Stimulated activated naive CD8-positive, alpha-beta T cell treated with anti-CD3 and anti-CD28 coated beads, Interleukin-15, amount 100 ng/mL, for 72 hours (primary cell): ENCODE data around the gene TEX50.
"Not testable (repeated sequence)": the region's sequence is repeated elsewhere in the genome, so short reads cannot be mapped to it uniquely, and the experiment has no call there.

Source experiments
- ATAC-seq: fragments of 150-1000 bp; cut with Tn5 transposase; 2 replicates; pipeline ENCODE4 v1.10.0; 2021; ENCODE audit warnings: mild to moderate bottlenecking, moderate library complexity
- DNase-seq, 2 donors: peaks; one replicate each; pipeline ENCODE4 v3.0.0; 2021 to 2022
- H3K27ac Mint-ChIP-seq, 2 donors: one replicate each; pipeline ENCODE4 v1.8.0; 2022; ENCODE audit warnings: mild to moderate bottlenecking in 2 of 2, mixed read lengths in 2 of 2, moderate library complexity in 2 of 2
- H3K27me3 Mint-ChIP-seq: one replicate; pipeline ENCODE4 v1.8.0; 2022; ENCODE audit warnings: mixed read lengths
- H3K4me1 Mint-ChIP-seq: one replicate; pipeline ENCODE4 v1.8.0; 2022; ENCODE audit warnings: mild to moderate bottlenecking, mixed read lengths
- H3K4me3 Mint-ChIP-seq, 2 donors: one replicate each; pipeline ENCODE4 v1.8.0; 2022; ENCODE audit warnings: mild to moderate bottlenecking in 2 of 2, mixed read lengths in 2 of 2, moderate library complexity in 1 of 2
- H3K9me3 Mint-ChIP-seq, 2 donors: one replicate each; pipeline ENCODE4 v1.8.0; 2022; ENCODE audit warnings: mixed read lengths in 2 of 2

Gene TEX50

GRCh38 chr1:173635116-173635515 lies at the start of gene TEX50:
TSS of gene TEX50 (plus strand) at chr1:173635338. CDS start at chr1:173635522, 184 bp downstream.
- Mint-ChIP-seq H3K27me3 (no peaks in the 10 kb centered on the region), H3K9me3 (peaks cover 17 to 26% of the 10 kb centered on the region in 2 donors), H3K27ac (no peak within 1 kb of the TSS), H3K4me1 (no peaks in the 10 kb centered on the region), H3K4me3 (no peak within 1 kb of the TSS)
- DNase-seq = no peak
- no peak for ATAC-seq

DNA sequence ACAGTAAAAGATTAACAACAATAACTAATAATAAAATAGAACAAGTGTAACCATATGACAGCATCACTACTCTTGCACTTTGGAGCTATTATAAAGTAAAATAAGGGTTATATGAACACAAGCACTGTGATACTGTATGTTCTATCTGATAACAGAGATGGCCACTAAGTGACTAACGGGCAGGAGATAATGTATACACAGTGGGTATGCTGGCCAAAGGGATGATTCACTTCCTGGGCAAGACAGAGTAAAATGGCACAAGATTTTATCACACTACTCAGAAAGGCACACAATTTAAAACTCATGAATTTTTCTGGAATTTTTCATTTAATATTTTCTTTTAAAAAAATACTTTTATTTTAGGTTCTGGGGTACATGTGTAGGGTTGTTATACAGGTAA lies 44.6 kb upstream of the TEX50 start:
- H3K27ac Mint-ChIP-seq = no peak overlapping the region
- H3K4me1 Mint-ChIP-seq = no peaks in the 10 kb centered on the region
- H3K4me3 Mint-ChIP-seq = no peak overlapping the region
- ATAC-seq = no peak
- H3K27me3 Mint-ChIP-seq = no peaks in the 10 kb centered on the region
- no peak for DNase-seq
- no peaks in the 10 kb centered on the region for H3K9me3 Mint-ChIP-seq

GRCh38 chr1:173591138-173591537 lies 44.0 kb upstream of the TEX50 start:
- H3K27me3 Mint-ChIP-seq, DNase-seq, ATAC-seq, H3K4me1 Mint-ChIP-seq, H3K27ac Mint-ChIP-seq, H3K9me3 Mint-ChIP-seq, H3K4me3 Mint-ChIP-seq: not testable (repeated sequence)

DNA sequence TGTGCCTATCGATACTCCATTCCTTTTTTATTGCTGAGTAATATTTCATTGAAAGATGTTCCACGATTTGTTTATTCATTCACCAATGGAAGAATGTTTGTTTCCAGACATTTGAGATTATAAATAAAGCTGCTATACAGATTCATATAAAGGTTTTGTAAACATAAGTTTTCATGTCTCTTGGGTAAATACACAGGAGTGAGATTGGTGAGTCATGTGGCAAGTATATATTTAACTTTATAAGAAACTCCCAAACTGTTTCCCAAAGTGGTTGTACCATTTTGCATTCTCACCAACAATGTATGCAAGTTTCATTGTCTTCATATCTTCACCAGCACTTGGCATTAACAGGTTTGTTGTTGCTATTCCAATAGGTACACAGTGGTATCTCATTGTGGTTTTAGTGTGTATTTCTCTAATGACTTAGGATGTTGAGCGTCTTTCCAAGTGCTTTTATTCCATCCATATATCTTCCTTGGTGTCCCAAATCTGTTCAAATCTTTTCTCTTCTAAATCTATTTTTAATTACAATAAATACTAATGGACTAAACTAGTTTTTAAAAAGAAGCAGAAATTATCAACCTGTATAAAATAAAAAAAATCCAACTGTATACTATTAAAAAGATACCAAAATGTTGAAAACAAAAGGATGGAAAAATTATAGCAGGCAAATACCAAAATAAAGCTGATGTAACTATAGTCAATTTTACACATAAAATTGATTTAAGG lies 38.9 kb upstream of the TEX50 start:
- Mint-ChIP-seq H3K4me1 (no peaks in the 10 kb centered on the region), H3K27me3 (no peaks in the 10 kb centered on the region), H3K9me3 (no peaks in the 10 kb centered on the region), H3K27ac (no peak overlapping the region), H3K4me3 (no peak overlapping the region)
- DNase-seq = no peak
- ATAC-seq = no peak

GRCh38 chr1:173601588-173601987 lies 33.5 kb upstream of the TEX50 start:
- DNase-seq (no peak), ATAC-seq (no peak)
- no peaks in the 10 kb centered on the region for H3K4me1 Mint-ChIP-seq
- H3K9me3 Mint-ChIP-seq = no peaks in the 10 kb centered on the region
- H3K27ac Mint-ChIP-seq = no peak overlapping the region
- no peak overlapping the region for H3K4me3 Mint-ChIP-seq
- H3K27me3 Mint-ChIP-seq = no peaks in the 10 kb centered on the region

DNA sequence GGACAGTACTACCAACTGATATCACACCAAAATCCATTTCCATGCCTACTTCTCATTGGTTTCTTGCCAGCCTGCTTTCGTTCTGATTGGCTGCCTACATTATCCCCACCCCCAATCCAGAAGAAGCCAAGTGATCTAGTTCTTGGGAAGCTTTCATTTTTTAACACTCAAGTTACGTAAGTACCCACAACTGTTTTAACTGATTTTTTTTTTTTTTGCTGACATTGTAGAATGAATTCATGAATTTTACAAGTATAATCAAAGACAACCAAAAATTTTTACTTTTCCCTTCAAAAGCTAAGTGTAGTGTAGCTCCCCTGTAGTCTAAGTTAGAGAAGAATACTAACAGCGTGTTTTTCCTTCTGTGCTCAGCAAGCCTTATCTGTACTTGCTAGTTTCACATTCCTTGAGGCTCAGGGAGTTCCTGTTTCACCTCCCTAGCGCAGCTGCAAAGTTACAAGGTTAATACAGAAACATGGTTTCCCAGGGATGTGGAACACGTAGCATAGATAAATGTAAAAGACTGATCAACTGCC lies 32.0 kb upstream of the TEX50 start, which contains the start of gene SLC9C2:
SLC9C2 (minus strand) TSS at position 17 of the 536 bp plus-strand sequence. CDS start 1,296 bp downstream, outside the sequence.
- Mint-ChIP-seq H3K9me3 (no peaks in the 10 kb centered on the region), H3K27me3 (no peaks in the 10 kb centered on the region), H3K4me1 (no peaks in the 10 kb centered on the region), H3K4me3 (no peak within 1 kb of the TSS), H3K27ac (peak within 1 kb of the TSS in 1 of 2 donors; percentile 10)
- ATAC-seq (no peak), DNase-seq (no peak)

GRCh38 chr1:173608503-173609216 lies 26.5 kb upstream of the TEX50 start:
- DNase-seq = no peak
- H3K9me3 Mint-ChIP-seq = peaks cover 0 to 8% of the 10 kb centered on the region in 2 donors
- H3K4me3 Mint-ChIP-seq = no peak overlapping the region
- H3K27ac Mint-ChIP-seq = no peak overlapping the region
- no peak for ATAC-seq
- no peaks in the 10 kb centered on the region for H3K4me1 Mint-ChIP-seq
- H3K27me3 Mint-ChIP-seq = no peaks in the 10 kb centered on the region

DNA sequence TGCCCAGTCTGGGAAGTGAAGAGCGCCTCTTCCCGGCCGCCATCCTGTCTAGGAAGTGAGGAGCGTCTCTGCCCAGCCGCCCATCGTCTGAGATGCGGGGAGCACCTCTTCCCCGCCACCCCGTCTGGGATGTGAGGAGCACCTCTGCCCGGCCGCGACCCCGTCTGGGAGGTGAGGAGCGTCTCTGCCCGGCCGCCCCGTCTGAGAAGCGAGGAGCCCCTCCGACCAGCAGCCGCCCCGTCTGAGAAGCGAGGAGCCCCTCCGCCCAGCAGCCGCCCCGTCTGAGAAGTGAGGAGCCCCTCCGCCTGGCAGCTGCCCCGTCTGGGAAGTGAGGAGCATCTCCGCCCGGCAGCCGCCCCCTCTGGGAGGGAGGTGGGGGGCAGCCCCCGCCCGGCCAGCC lies 22.1 kb upstream of the TEX50 start:
- ATAC-seq, H3K4me1 Mint-ChIP-seq, H3K27ac Mint-ChIP-seq, DNase-seq, H3K27me3 Mint-ChIP-seq, H3K4me3 Mint-ChIP-seq: not testable (repeated sequence)
- peaks cover 6 to 21% of the 10 kb centered on the region in 2 donors for H3K9me3 Mint-ChIP-seq

GRCh38 chr1:173616859-173617258 lies 18.3 kb upstream of the TEX50 start:
- H3K4me1 Mint-ChIP-seq = no peaks in the 10 kb centered on the region
- H3K27me3 Mint-ChIP-seq = no peaks in the 10 kb centered on the region
- peaks cover 27 to 45% of the 10 kb centered on the region in 2 donors for H3K9me3 Mint-ChIP-seq
- DNase-seq = no peak
- H3K27ac Mint-ChIP-seq = no peak overlapping the region
- ATAC-seq = no peak
- H3K4me3 Mint-ChIP-seq = no peak overlapping the region

- Mint-ChIP-seq H3K27me3 (no peaks in the 10 kb centered on the region), H3K27ac (no peak overlapping the region), H3K4me1 (no peaks in the 10 kb centered on the region), H3K9me3 (peaks cover 0 to 8% of the 10 kb centered on the region in 2 donors), H3K4me3 (no peak overlapping the region)
- ATAC-seq (no peak), DNase-seq (no peak)
These were observed 7.9 kb upstream of the TEX50 start for GRCh38 chr1:173627269-173627668.

GRCh38 chr1:173628888-173629287 lies 6.2 kb upstream of the TEX50 start:
- Mint-ChIP-seq H3K27ac (no peak overlapping the region), H3K9me3 (peaks cover 0 to 12% of the 10 kb centered on the region in 2 donors), H3K27me3 (no peaks in the 10 kb centered on the region), H3K4me1 (no peaks in the 10 kb centered on the region), H3K4me3 (no peak overlapping the region)
- no peak for ATAC-seq
- DNase-seq = no peak

- H3K4me1 Mint-ChIP-seq, DNase-seq, H3K27me3 Mint-ChIP-seq, H3K4me3 Mint-ChIP-seq, ATAC-seq: not testable (repeated sequence)
- H3K27ac Mint-ChIP-seq = peak overlapping the region in 1 of 2 donors; percentile 26
- H3K9me3 Mint-ChIP-seq = peaks cover 16 to 18% of the 10 kb centered on the region in 2 donors
These were observed 2.3 kb downstream of the TEX50 start for GRCh38 chr1:173637236-173638042.

DNA sequence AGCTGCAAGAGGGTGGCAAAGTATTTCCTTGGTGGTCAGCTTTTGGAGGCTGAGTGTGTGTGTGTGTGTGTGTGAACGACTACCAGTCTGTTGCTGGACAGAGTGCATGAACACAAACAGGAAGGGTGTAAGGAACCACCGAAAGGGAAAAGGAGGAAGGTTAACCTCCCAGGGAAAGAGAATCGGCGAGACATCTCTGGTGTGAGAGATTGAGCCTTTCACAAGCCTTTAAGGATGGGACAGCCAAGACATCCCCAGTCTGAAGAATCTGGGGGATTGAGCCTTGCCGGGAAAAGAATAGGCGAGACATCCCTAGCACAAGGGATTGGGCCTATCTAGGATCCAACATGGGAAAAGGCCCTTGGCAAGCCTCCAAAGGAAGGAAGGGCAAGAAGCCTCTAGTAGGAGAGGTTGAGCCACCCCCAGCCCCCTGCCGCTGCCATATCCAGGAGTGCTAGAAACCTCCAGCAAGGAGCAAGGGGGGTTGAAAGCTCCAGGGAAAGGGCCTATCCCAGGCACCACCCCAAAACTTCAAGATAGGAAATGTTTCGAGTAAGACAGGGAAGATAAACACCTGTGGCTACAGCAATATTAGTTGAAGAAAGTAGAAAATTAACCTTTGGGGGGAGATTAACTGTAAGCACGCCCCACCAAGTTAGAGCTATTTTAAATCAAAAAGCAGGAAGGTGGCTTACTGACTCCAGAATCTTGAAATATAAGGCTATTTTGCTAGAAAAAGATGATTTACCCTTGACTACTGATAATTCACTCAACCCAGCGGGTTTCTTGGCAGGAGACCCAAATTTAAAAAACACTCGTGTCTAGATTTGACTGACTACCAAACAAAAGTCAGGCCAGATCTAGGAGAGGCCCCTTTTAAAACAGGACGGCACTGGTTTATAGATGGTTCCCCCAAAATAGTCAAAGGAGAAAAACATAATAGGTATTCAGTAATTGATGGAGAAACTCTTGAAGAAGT lies 3.2 kb downstream of the TEX50 start:
- DNase-seq (no peak), ATAC-seq (no peak)
- H3K27me3 Mint-ChIP-seq = no peaks in the 10 kb centered on the region
- no peak overlapping the region for H3K4me3 Mint-ChIP-seq
- H3K9me3 Mint-ChIP-seq = peaks cover 14 to 23% of the 10 kb centered on the region in 2 donors
- H3K27ac Mint-ChIP-seq = no peak overlapping the region
- no peaks in the 10 kb centered on the region for H3K4me1 Mint-ChIP-seq

- DNase-seq (no peak), ATAC-seq (no peak)
- peaks cover 14 to 23% of the 10 kb centered on the region in 2 donors for H3K9me3 Mint-ChIP-seq
- H3K27me3 Mint-ChIP-seq = no peaks in the 10 kb centered on the region
- no peak overlapping the region for H3K4me3 Mint-ChIP-seq
- peak overlapping the region in 1 of 2 donors; percentile 71 for H3K27ac Mint-ChIP-seq
- no peaks in the 10 kb centered on the region for H3K4me1 Mint-ChIP-seq
These were observed 4.0 kb downstream of the TEX50 start for GRCh38 chr1:173639102-173639501.
